ENCODE measurements around the gene SLX4IP. TPM values are rescaled to one million over a fixed set of nuclear protein-coding genes. Genes with fewer than 3 reads are reported as not detected.

The SLX4IP gene
- total and polyA plus RNA-seq, 2 of the 13 experiments (the other 11 are each of a cell fraction or from before 2014, with no cell fraction given), result 3.6 to 7.3 TPM

DNA sequence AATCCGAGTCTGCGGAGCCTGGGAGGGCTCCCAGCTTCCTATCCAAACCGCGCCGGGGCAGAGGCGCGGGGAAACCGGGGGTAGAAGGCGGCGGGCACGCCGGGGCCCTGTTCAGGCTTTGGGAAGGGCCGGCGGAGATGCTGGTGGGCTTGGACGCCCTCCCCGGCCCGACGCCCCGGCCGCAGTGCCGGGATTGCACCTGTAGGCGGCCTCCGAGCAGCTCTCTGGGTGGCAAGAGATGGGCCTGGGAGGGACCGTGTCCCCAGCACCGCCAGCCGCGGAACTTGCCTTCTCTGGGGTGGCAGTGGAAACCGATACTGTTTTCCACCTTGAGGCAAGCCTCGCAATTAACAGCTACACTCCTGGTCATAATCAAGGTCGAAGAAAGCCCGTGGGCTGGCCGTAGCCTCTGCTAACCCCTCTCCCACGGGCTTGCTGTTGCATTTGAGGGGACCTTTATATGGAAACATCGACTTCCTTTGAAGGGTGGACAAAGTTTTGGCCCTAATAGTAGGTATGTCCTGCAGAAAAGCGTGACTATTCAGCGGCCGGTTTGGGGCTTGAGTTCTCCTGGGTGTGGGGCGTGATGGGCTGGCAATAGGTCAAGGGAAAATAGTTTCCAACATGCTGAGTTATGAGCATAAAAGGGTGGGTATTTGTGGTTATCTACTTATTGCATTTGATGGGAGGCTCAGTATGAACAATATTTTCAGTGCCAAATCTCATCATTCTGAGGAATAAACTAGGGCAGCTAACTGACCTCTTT is 239.8 kb downstream of the SLX4IP start (continued):
- no peak for TF ChIP-seq GZF1 (CRISPR knock-in tag; IDR thresholded peaks at IDR 0.05)
- TF ChIP-seq SALL1 (CRISPR knock-in tag; IDR thresholded peaks at IDR 0.05), result peak; percentile 71
- TF ChIP-seq JUN (CRISPR knock-in tag; IDR thresholded peaks at IDR 0.05), result no peak
- no peak for TF ChIP-seq SCMH1 (CRISPR knock-in tag; IDR thresholded peaks at IDR 0.05; ENCODE audit: borderline replicate concordance)
- TF ChIP-seq MED1 (CRISPR knock-in tag; IDR thresholded peaks at IDR 0.05), result no peak
- no peak for TF ChIP-seq ZNF674 (CRISPR knock-in tag; IDR thresholded peaks at IDR 0.05; ENCODE audit: low read depth)
- TF ChIP-seq KAT7 (CRISPR knock-in tag; IDR thresholded peaks at IDR 0.05; ENCODE audit: borderline replicate concordance), result 0 out of 2 replicates have a peak, but pooled peaks have one; percentile 69
- peak; percentile 66 for TF ChIP-seq HDAC2 (CRISPR knock-in tag; IDR thresholded peaks at IDR 0.05)
- TF ChIP-seq GMEB1 (CRISPR knock-in tag; IDR thresholded peaks at IDR 0.05; ENCODE audit: borderline replicate concordance), result no peak
- 0 out of 2 replicates have a peak, but pooled peaks have one; percentile 59 for TF ChIP-seq ZNF234 (CRISPR knock-in tag; conservative IDR thresholded peaks at IDR 0.05)
- no peak for TF ChIP-seq CEBPZ (IDR thresholded peaks at IDR 0.05; ENCODE audit: low read length)
- peak; percentile 55; the same call in 1 of the 2 replicates for TF ChIP-seq ZSCAN25 (CRISPR knock-in tag; IDR thresholded peaks at IDR 0.05)
- TF ChIP-seq STAG1 (CRISPR knock-in tag; IDR thresholded peaks at IDR 0.05), result peak; percentile 95
- no peak for TF ChIP-seq MED8 (CRISPR knock-in tag; IDR thresholded peaks at IDR 0.05; ENCODE audit: insufficient replicate concordance)
- no peak; the same call in 1 of the 2 replicates for TF ChIP-seq ZNF33A (CRISPR knock-in tag; IDR thresholded peaks at IDR 0.05; ENCODE audit: borderline replicate concordance)
- TF ChIP-seq ZNF597 (CRISPR knock-in tag; IDR thresholded peaks at IDR 0.05), result no peak
- TF ChIP-seq BRCA1 (CRISPR knock-in tag; IDR thresholded peaks at IDR 0.05), result no peak
- TF ChIP-seq KDM5B (CRISPR knock-in tag; IDR thresholded peaks at IDR 0.05; ENCODE audit: borderline replicate concordance), result no peak; the same call in none of the 2 replicates
- peak; percentile 13; the same call in 1 of the 2 replicates for TF ChIP-seq ZSCAN20 (CRISPR knock-in tag; IDR thresholded peaks at IDR 0.05; ENCODE audit: borderline replicate concordance)
- no peak for TF ChIP-seq NFKBIZ (CRISPR knock-in tag; IDR thresholded peaks at IDR 0.05)
- no peak for TF ChIP-seq SNRNP70 (IDR thresholded peaks at IDR 0.05; ENCODE audit: low read depth, low read length)
- no peak for TF ChIP-seq ZNF34 (CRISPR knock-in tag; IDR thresholded peaks at IDR 0.05; ENCODE audit: borderline replicate concordance)
- TF ChIP-seq TERF1 (CRISPR knock-in tag; IDR thresholded peaks at IDR 0.05), result no peak
